IPS-20b (cell line): ENCODE measurements around the gene NRK.
"Not testable (repeated sequence)": the region's sequence is repeated elsewhere in the genome, so short reads cannot be mapped to it uniquely, and the experiment has no call there.

Experiments used
- H3K27ac ChIP-seq: one replicate; pipeline ENCODE4 v1.5.1; 2013; ENCODE audit warnings: low read length
- H3K27me3 ChIP-seq: 2 replicates; pipeline ENCODE4 v1.6.1; 2013; ENCODE audit warnings: mild to moderate bottlenecking, low read length, inconsistent platforms; ENCODE audit not compliant: insufficient read depth
- H3K36me3 ChIP-seq: 2 replicates; pipeline ENCODE4 v1.6.1; 2013; ENCODE audit warnings: low read depth, mild to moderate bottlenecking, inconsistent platforms, low read length, moderate library complexity; ENCODE audit not compliant: insufficient read depth
- H3K4me1 ChIP-seq: 2 replicates; pipeline ENCODE4 v1.6.1; 2013; ENCODE audit warnings: mild to moderate bottlenecking, control low read depth, inconsistent platforms, low read length, moderate library complexity; ENCODE audit not compliant: insufficient read depth
- H3K4me3 ChIP-seq: 2 replicates; pipeline ENCODE4 v1.5.1; 2013; ENCODE audit warnings: mild to moderate bottlenecking, low read length, inconsistent platforms
- H3K9ac ChIP-seq: 2 replicates; pipeline ENCODE4 v1.6.1; 2013; ENCODE audit warnings: low read depth, mild to moderate bottlenecking, inconsistent platforms, low read length, moderate library complexity
- H3K9me3 ChIP-seq: 2 replicates; pipeline ENCODE4 v1.6.1; 2013; ENCODE audit warnings: mild to moderate bottlenecking, low read depth, low read length, inconsistent platforms; ENCODE audit not compliant: insufficient read depth

Gene NRK

DNA sequence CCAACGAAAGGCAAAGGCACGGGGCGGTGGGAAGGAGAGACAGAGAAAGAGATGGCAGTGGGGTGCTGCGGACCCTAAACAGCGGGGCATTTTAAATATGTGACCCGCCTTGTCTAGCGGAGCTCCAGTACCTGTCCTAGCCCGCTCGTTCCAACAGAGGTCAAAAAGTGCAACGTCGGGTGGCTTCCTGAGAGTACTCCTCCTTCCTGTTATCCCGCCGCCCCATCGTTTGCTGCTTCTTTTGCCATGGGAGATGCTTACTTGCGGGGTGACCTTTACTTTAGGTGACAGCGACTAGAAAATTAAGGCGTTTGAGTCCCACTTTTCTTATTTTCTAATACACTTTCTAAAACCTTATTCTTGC lies 735 bp downstream of the NRK start:
- Histone ChIP-seq H3K4me1 (no peaks in the 10 kb centered on the region; the same call in 1 of the 2 replicates), H3K27me3 (peaks cover 51% of the 10 kb centered on the region), H3K27ac (no peak overlapping the region), H3K36me3 (no peaks in the 10 kb centered on the region), H3K9me3 (no peaks in the 10 kb centered on the region), H3K9ac (no peak overlapping the region), H3K4me3 (peak overlapping the region; percentile 67)

DNA sequence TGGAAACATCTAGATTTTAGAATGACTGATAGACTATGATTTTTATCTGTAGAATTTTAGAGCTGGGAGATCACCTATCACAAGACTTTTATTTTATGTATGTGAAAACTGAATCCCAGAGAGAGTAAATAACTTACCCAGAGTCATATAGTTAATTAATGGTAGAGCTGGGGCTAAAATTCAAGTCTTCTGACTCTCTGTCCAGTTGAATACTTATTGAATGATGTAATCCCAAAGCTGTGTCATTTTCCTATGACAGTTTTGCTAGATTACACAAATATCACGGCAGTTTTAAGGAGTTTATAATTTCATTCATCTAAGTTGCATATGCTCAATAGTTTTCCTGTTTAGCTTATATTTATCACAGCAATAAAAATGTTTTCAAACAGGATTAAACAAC lies 6.7 kb downstream of the NRK start:
- Histone ChIP-seq H3K4me1 (no peaks in the 10 kb centered on the region), H3K36me3 (no peaks in the 10 kb centered on the region), H3K9ac (no peak overlapping the region), H3K4me3 (no peak overlapping the region), H3K27me3 (peaks cover 7% of the 10 kb centered on the region), H3K9me3 (no peaks in the 10 kb centered on the region), H3K27ac (no peak overlapping the region)

DNA sequence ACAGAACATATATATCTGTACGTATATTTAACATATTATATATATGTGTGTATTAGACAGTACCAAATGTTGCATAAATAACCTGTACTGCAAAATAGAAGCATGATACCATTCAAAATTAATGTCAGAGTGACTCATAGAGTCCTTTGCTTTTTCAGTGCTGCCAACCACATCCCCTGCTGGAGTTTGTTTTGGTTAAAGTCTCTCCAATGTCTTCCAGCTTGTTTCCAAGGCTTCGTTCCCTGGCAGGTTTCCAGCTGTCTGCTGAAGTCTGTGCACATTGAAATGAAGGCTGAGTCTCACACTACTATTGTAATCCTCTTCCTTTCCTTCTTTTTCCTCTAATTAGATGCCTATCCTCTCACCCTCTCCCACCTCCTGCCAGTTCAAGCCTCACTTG lies 14.9 kb downstream of the NRK start:
- Histone ChIP-seq H3K36me3 (no peaks in the 10 kb centered on the region), H3K4me1 (no peaks in the 10 kb centered on the region), H3K4me3 (no peak overlapping the region), H3K9ac (no peak overlapping the region), H3K9me3 (no peaks in the 10 kb centered on the region), H3K27ac (no peak overlapping the region), H3K27me3 (no peaks in the 10 kb centered on the region)

DNA sequence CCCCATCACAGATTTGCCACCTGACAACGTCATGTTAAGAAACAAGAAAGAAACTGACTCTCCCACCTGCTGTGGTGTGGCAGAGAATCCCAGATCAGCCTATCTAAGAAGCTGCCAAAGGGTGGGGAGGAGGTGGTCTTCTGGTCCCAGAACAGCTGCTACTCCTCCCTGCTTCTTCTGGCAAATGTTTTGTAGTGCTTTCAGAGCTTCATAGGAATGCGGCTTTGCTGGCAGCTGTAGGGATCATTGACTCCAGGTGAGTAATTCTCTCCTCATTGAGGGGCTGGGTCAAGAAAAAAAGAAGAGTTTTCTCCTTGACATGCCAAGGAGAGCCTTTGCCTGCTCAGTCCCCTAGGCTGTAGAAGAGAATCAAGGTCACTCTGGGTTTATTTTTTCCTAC lies 23.3 kb downstream of the NRK start:
- Histone ChIP-seq H3K27ac (no peak overlapping the region), H3K4me1 (no peaks in the 10 kb centered on the region), H3K27me3 (no peaks in the 10 kb centered on the region), H3K36me3 (no peaks in the 10 kb centered on the region), H3K9me3 (no peaks in the 10 kb centered on the region), H3K4me3 (no peak overlapping the region), H3K9ac (no peak overlapping the region)

DNA sequence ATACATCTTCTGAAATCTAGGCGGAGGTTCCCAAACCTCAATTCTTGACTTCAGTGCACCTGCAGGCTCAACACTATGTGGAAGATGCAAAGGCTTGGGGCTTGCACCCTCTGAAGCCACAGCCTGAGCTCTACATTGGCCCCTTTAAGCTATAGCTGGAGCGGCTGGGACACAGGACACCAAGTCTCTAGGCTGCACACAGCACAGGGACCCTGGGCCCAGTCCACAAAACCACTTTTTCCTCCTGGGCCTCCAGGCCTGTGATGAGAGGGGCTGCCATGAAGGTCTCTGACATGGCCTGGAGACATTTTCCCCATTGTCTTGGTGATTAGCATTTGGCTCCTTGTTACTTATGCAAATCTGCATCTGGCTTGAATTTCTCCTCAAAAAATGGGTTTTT lies 27.8 kb downstream of the NRK start:
- not testable (repeated sequence) for H3K27ac ChIP-seq, H3K4me1 ChIP-seq, H3K4me3 ChIP-seq, H3K9me3 ChIP-seq, H3K36me3 ChIP-seq, H3K27me3 ChIP-seq, H3K9ac ChIP-seq

DNA sequence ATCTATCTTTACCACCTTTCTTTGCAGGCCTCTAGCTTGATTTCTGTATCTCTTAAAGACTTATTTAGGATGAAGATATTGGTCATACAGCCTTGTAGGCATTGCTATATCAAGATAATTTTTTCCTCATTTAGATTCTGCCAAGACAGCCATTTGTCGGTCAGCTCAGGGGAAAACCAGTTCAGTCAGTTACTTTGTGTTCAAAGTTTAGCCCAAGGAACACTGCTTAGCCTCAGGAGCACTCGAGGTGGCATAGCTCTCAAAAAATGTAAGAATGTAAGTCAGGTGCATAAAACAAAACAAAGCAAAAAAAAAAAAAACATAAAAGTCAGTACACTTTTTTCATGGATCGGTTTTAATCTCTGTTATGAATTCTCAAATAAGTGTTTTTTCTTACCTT lies 43.4 kb downstream of the NRK start:
- no peaks in the 10 kb centered on the region for H3K9me3 ChIP-seq

DNA sequence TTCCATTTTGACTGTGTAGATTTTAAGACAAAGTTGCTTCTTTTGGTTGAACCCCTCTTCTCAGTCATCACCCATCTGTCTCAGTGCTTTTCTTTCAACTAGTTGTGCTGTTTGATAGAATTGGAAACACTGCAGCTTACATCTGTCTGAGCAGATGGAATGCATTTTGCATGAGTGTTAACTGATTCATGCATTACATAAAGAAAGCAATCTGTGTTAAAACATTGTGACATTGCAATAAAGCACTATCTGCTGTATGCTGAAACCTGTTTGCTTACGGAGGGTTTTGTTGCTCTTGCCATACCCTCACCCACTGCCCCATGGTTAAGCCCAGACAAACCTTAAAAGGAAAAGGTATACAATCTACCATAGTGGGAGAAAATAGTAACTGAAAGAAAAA lies 47.4 kb downstream of the NRK start:
- H3K9me3 ChIP-seq = no peaks in the 10 kb centered on the region
- H3K4me3 ChIP-seq = no peak overlapping the region
- no peaks in the 10 kb centered on the region for H3K4me1 ChIP-seq
- no peak overlapping the region for H3K9ac ChIP-seq
- no peaks in the 10 kb centered on the region for H3K27me3 ChIP-seq
- no peak overlapping the region for H3K27ac ChIP-seq
- H3K36me3 ChIP-seq = no peaks in the 10 kb centered on the region

More for the DNA sequence above, 43.4 kb downstream of the NRK start:
- Histone ChIP-seq H3K27ac (no peak overlapping the region), H3K4me1 (no peaks in the 10 kb centered on the region), H3K36me3 (no peaks in the 10 kb centered on the region), H3K27me3 (no peaks in the 10 kb centered on the region), H3K4me3 (no peak overlapping the region), H3K9ac (no peak overlapping the region)

DNA sequence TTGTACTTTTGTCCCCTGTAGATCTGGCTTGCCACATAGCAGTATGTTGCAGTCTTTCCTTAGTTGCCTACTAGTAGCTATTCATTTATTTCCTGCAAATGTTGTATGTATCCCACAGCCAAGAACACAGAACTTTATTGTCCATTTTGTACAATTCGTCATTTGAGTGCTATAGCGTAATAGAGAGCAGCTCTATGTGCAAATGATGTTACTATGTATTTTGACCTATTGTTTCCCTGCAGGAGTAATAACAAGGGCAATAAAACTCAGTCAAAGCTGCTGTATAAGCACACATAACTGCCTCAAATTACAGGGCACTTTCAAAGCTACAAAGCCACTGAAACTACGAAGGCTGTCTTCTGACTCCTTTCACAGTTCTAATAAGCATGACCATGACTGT lies 48.1 kb downstream of the NRK start:
- Histone ChIP-seq H3K4me1 (no peaks in the 10 kb centered on the region), H3K27ac (no peak overlapping the region), H3K9ac (no peak overlapping the region), H3K36me3 (no peaks in the 10 kb centered on the region), H3K4me3 (no peak overlapping the region), H3K27me3 (no peaks in the 10 kb centered on the region), H3K9me3 (no peaks in the 10 kb centered on the region)

DNA sequence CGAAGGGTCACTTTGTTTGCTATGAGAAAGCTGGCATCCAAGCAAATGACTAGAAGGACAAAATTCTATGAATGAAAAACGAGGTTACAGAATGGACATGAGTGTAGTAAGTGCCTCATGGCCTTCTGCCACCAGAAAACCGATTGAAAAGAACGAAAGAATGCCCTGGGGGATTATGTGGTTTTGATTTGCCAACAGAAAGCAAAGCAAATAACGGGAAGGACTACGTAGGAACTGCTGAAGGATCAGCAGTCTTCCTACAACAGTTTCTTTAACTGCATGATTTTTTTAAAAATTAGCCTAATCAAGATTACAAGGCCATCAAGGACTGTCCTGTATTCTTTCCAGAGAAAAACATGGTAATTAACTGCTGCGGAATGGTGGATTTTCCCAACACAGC lies 50.6 kb downstream of the NRK start:
- Histone ChIP-seq H3K4me3 (no peak overlapping the region), H3K9me3 (no peaks in the 10 kb centered on the region), H3K4me1 (no peaks in the 10 kb centered on the region), H3K27ac (no peak overlapping the region), H3K9ac (no peak overlapping the region), H3K27me3 (no peaks in the 10 kb centered on the region), H3K36me3 (no peaks in the 10 kb centered on the region)

DNA sequence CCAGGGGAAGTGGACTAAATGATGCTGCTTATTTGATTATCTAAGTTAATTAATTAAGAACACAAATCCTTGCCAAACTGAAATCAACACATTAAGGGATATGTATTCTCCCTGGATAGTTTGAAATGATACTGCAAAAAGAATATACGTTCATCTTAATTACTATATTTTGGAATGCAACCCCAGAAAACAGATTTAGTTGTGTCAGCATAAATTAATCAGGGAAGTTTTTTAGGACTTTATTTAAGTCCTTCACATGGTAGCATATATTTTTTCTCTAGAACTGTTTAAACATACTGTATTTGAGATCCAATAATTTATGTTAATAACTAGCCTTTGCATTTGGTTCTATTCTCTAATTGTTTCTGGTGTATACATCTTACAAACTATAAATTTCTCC lies 52.5 kb downstream of the NRK start:
- Histone ChIP-seq H3K9ac (no peak overlapping the region), H3K27ac (no peak overlapping the region), H3K4me1 (no peaks in the 10 kb centered on the region), H3K9me3 (no peaks in the 10 kb centered on the region), H3K36me3 (no peaks in the 10 kb centered on the region), H3K4me3 (no peak overlapping the region), H3K27me3 (no peaks in the 10 kb centered on the region)

DNA sequence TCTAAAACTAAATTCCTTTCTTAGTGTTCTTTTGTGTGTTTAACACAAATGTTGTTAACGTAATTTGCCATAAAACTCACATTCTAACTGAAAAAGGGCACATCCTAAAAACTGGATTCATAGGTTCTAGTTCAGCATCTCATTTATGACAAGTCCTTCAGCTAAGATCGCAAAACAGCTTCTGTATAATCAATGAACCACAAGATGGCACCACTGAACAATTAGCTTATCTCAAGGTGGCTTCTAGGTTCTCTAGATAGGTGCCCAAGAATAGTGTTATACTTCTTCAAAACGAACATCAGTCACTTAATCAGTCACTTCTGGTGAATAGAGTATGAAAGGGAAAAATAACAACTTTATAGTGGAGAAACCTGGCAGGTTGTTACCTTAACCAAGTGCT lies 54.3 kb downstream of the NRK start:
- no peaks in the 10 kb centered on the region for H3K9me3 ChIP-seq
- H3K9ac ChIP-seq = no peak overlapping the region
- no peaks in the 10 kb centered on the region for H3K36me3 ChIP-seq

DNA sequence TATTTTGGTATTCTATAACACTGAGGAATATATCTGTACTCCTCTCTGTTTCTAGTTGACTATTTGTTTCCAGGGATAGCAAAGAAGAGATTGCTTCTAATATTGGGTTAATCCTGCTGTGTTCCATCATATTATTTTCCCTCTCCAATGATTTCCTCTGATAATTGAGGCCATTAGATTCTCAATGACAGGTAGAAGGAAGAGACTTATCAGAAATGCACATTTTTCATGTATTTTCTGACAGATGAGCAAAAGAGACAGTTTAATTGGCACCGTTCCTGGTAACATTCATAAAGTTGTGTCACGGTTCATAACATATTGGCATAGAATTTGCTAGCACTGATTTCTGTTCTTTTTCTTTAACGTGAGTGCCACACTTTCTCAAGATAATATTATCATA lies 58.2 kb downstream of the NRK start:
- H3K36me3 ChIP-seq = no peaks in the 10 kb centered on the region
- H3K9ac ChIP-seq = no peak overlapping the region
- no peaks in the 10 kb centered on the region for H3K4me1 ChIP-seq
- no peak overlapping the region for H3K27ac ChIP-seq
- no peaks in the 10 kb centered on the region for H3K9me3 ChIP-seq
- no peak overlapping the region for H3K4me3 ChIP-seq
- H3K27me3 ChIP-seq = no peaks in the 10 kb centered on the region

More for the DNA sequence above, 54.3 kb downstream of the NRK start:
- Histone ChIP-seq H3K27ac (no peak overlapping the region), H3K4me3 (no peak overlapping the region), H3K4me1 (no peaks in the 10 kb centered on the region), H3K27me3 (no peaks in the 10 kb centered on the region)
